ENCODE measurements around the gene TMEM8B. TPM values are rescaled to one million over a fixed set of nuclear protein-coding genes. Genes with fewer than 3 reads are reported as not detected.

Gene TMEM8B
- total and polyA plus RNA-seq, 2 donors (not counting 1 experiment from before 2014, with no cell fraction given), result 12.2 to 14.5 TPM

DNA sequence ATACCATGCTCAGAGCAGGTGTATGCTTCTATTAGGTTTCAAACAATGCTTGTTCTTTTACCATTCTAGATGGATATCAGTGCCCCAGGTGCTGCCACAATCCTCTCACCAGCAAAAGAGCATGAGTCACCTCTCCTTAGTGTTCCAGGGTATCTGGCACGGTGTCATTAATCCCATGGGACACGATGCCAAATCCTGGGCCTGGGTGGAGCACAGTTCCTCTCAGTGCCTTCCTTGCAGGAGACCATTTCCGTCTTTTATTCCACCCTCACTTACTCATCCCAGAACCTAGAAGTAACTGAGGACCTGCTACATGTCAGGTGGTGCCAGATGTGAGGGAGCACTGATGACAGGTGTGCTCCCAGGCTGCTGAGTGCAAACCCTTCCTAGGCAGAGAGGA lies 42.5 kb downstream of the TMEM8B start:
- no peak overlapping the region for H3K27ac Mint-ChIP-seq
- CTCF ChIA-PET, result interaction anchor here (1.0 kb wide), 1 partner anchor 45 kb away, joined by 3 read pairs; no protein-coding TSS in a partner anchor

DNA sequence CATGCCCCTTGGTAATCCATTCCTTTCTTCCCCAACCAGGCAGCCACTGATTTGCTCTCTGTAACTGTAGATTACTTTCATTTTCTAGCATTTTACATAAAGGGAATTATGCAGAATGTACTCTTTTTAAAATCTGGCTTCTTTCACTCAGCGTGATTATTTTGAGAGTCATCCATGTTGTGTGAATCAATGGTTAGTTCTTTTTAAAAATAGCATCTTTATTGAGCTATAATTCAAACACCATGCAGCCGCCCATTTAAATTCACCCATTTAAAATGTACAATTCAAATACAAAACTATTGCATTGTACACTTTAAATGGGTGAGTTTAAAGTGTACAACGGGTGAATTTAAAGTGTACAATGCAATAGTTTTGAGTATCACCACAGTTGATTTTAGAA lies 43.5 kb downstream of the TMEM8B start:
- H2AFZ ChIP-seq (ENCODE audit: insufficient read depth, low read depth, low read length, poor library complexity, severe bottlenecking), result no peak overlapping the region
- TF ChIP-seq EZH2 (IDR thresholded peaks at IDR 0.05; ENCODE audit: borderline replicate concordance, insufficient read depth, low read depth, low read length, poor library complexity, severe bottlenecking), result no peak
- TF ChIP-seq, protein P1, sequence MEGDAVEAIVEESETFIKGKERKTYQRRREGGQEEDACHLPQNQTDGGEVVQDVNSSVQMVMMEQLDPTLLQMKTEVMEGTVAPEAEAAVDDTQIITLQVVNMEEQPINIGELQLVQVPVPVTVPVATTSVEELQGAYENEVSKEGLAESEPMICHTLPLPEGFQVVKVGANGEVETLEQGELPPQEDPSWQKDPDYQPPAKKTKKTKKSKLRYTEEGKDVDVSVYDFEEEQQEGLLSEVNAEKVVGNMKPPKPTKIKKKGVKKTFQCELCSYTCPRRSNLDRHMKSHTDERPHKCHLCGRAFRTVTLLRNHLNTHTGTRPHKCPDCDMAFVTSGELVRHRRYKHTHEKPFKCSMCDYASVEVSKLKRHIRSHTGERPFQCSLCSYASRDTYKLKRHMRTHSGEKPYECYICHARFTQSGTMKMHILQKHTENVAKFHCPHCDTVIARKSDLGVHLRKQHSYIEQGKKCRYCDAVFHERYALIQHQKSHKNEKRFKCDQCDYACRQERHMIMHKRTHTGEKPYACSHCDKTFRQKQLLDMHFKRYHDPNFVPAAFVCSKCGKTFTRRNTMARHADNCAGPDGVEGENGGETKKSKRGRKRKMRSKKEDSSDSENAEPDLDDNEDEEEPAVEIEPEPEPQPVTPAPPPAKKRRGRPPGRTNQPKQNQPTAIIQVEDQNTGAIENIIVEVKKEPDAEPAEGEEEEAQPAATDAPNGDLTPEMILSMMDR (IDR thresholded peaks at IDR 0.05), result no peak
- H3K4me1 ChIP-seq (ENCODE audit: control insufficient read depth in 2 of 2, insufficient read depth in 2 of 2, low read length in 2 of 2), result no peaks in the 10 kb centered on the region
- DNase-seq, result no peak
- POLR2A ChIA-PET, result no interaction called here
- H3K9me3 Mint-ChIP-seq (ENCODE audit: insufficient read depth), result peaks cover 7% of the 10 kb centered on the region
- no peak for ATAC-seq (ENCODE audit: low read depth)
- H3K27ac ChIP-seq (ENCODE audit: low read length in 2 of 2), result no peak overlapping the region
- no peaks in the 10 kb centered on the region for H3K36me3 ChIP-seq (replicated peaks in 1 of 2; ENCODE audit: control extremely low read depth in 1 of 2, control insufficient read depth in 1 of 2, extremely low read depth in 1 of 2, insufficient read depth in 2 of 2, low read length in 1 of 2)
- no CpG with 5 or more reads among the region's 3 CpGs for WGBS (ENCODE audit: insufficient coverage)
- no peaks in the 10 kb centered on the region for H4K20me1 ChIP-seq (ENCODE audit: control insufficient read depth, insufficient read depth, low read length, poor library complexity, severe bottlenecking)
- intact Hi-C loops (cut with micrococcal nuclease), result no loop called here
- no peak overlapping the region for H3K4me3 ChIP-seq (ENCODE audit: control extremely low read depth in 1 of 5, extremely low read depth in 1 of 5, insufficient read depth in 1 of 5, low read depth in 2 of 5, low read length in 4 of 5)
- H3K4me2 ChIP-seq (replicated peaks; ENCODE audit: low read depth, low read length, poor library complexity, severe bottlenecking), result no peak overlapping the region
- H3K27me3 Mint-ChIP-seq, result peaks cover 12% of the 10 kb centered on the region
- H3K27me3 ChIP-seq (replicated peaks in 1 of 4; ENCODE audit: control extremely low read depth in 1 of 4, control insufficient read depth in 3 of 4, insufficient read depth in 4 of 4, low read length in 3 of 4), result peaks cover 0 to 6% (median 2%) of the 10 kb centered on the region in 4 experiments
- no peak overlapping the region for H3K4me3 Mint-ChIP-seq
- no peak overlapping the region for H3K9ac ChIP-seq (ENCODE audit: low read length)
- H3K9me3 ChIP-seq (ENCODE audit: control extremely low read depth in 1 of 3, control insufficient read depth in 2 of 3, insufficient read depth in 1 of 3, low read length in 2 of 3), result peaks cover 0 to 10% (median 3%) of the 10 kb centered on the region in 3 donors
- no peaks in the 10 kb centered on the region for H3K4me1 Mint-ChIP-seq
- H3K27ac Mint-ChIP-seq, result no peak overlapping the region
- CTCF ChIA-PET, result interaction anchor here (0.6 to 1.3 kb wide), 2 partner anchors 82 to 641 kb away, joined by 3 to 5 read pairs; no protein-coding TSS in a partner anchor
- no peaks in the 10 kb centered on the region for H3K79me2 ChIP-seq (ENCODE audit: control insufficient read depth, insufficient read depth, low read length)

More for the DNA sequence above, 42.5 kb downstream of the TMEM8B start:
- ATAC-seq (ENCODE audit: low read depth) (no peak), DNase-seq (no peak)
- Mint-ChIP-seq H3K27me3 (peaks cover 7% of the 10 kb centered on the region), H3K4me1 (no peaks in the 10 kb centered on the region), H3K9me3 (ENCODE audit: insufficient read depth) (peaks cover 4% of the 10 kb centered on the region), H3K4me3 (no peak overlapping the region)
- no peaks in the 10 kb centered on the region for H3K4me1 ChIP-seq (ENCODE audit: control insufficient read depth in 2 of 2, insufficient read depth in 2 of 2, low read length in 2 of 2)
- no peak overlapping the region for H3K4me3 ChIP-seq (ENCODE audit: control extremely low read depth in 1 of 5, extremely low read depth in 1 of 5, insufficient read depth in 1 of 5, low read depth in 2 of 5, low read length in 4 of 5)
- no peak overlapping the region for H3K27ac ChIP-seq (ENCODE audit: low read length in 2 of 2)
- POLR2A ChIA-PET, result no interaction called here
- no peak overlapping the region for H2AFZ ChIP-seq (ENCODE audit: insufficient read depth, low read depth, low read length, poor library complexity, severe bottlenecking)
- WGBS (ENCODE audit: insufficient coverage), result 76% methylated on average over 2 of the region's 3 CpGs
- H4K20me1 ChIP-seq (ENCODE audit: control insufficient read depth, insufficient read depth, low read length, poor library complexity, severe bottlenecking), result no peaks in the 10 kb centered on the region
- no peak overlapping the region for H3K4me2 ChIP-seq (replicated peaks; ENCODE audit: low read depth, low read length, poor library complexity, severe bottlenecking)
- no peak overlapping the region for H3K9ac ChIP-seq (ENCODE audit: low read length)
- H3K79me2 ChIP-seq (ENCODE audit: control insufficient read depth, insufficient read depth, low read length), result no peaks in the 10 kb centered on the region
- H3K36me3 ChIP-seq (replicated peaks in 1 of 2; ENCODE audit: control extremely low read depth in 1 of 2, control insufficient read depth in 1 of 2, extremely low read depth in 1 of 2, insufficient read depth in 2 of 2, low read length in 1 of 2), result no peaks in the 10 kb centered on the region
- intact Hi-C loops (cut with micrococcal nuclease), result no loop called here
- peaks cover 0 to under 1% (median 0%) of the 10 kb centered on the region in 4 experiments for H3K27me3 ChIP-seq (replicated peaks in 1 of 4; ENCODE audit: control extremely low read depth in 1 of 4, control insufficient read depth in 3 of 4, insufficient read depth in 4 of 4, low read length in 3 of 4)
- TF ChIP-seq, protein P1 (IDR thresholded peaks at IDR 0.05), result no peak
- no peak for TF ChIP-seq EZH2 (IDR thresholded peaks at IDR 0.05; ENCODE audit: borderline replicate concordance, insufficient read depth, low read depth, low read length, poor library complexity, severe bottlenecking)
- peaks cover 0 to under 1% (median 0%) of the 10 kb centered on the region in 3 donors for H3K9me3 ChIP-seq (ENCODE audit: control extremely low read depth in 1 of 3, control insufficient read depth in 2 of 3, insufficient read depth in 1 of 3, low read length in 2 of 3)
